ENCODE measurements around the gene CCDC90B. TPM values are rescaled to one million over a fixed set of nuclear protein-coding genes. Genes with fewer than 3 reads are reported as not detected.
A peak's percentile ranks its signal among the peaks of the same experiment; 100 is the strongest.

Gene CCDC90B
- total RNA-seq, 2 experiments from 2014 or later: 39.3 to 47.4 TPM

DNA sequence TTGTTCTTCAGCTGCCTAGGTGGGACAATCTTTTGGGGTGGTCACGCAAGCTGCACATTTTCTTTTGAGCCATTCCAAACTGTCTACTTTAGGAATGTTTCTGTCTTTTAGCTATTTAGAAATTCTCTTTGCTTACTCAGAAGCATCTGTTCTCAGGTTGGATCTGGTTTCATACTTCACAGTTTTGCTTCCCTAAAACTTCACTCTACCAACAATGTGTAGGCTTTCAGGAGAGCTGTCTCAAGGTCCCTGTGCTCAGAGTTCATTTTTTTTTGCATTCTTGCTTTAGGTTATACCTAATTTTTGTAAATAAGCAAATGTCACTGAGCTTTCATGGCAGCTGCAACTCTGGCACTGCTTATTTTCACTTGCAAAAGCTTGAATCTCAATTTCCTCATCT lies 36.7 kb downstream of the CCDC90B start:
- peaks cover 4% of the 10 kb centered on the region; the same call in 1 of the 2 replicates for H3K9me3 ChIP-seq (ENCODE audit: low read length)

DNA sequence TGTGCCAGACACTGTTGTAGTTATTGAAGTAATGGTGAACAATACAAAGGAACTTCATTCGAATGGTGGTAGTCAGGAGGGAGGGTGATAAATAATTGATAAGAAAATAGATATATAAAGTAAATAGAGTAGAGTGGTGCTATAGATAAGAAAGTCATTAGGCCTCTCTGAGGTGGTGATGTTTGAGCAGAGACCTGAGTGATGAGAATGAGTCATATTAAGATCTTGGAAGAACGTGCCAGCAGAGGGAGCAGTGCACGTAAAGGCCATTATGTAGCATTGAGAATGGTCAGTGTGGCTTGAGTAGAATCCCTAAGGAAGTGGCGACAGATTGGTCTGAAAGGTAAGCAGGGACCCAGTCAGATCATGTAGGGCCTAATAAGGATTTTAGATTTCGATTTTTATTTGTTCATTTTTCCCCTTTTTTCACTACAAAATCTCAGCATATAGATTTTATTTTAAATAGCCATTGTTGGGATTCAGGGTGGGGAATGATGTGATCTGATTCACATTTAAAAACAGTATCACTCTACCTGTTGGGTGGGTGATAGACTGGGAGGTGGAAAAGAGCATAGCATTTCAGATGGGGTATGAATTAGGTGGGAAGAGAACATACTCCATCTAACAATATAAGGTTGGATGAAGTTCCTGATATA lies 44.7 kb downstream of the CCDC90B start:
- Histone ChIP-seq H3K79me2 (ENCODE audit: insufficient read depth, low read depth, low read length) (no peaks in the 10 kb centered on the region), H3K36me3 (ENCODE audit: insufficient read depth, low read length) (no peaks in the 10 kb centered on the region), H3K9me2 (ENCODE audit: insufficient read depth, low read length) (no peaks in the 10 kb centered on the region), H3K4me1 (ENCODE audit: insufficient read depth, low read length, poor library complexity, severe bottlenecking) (no peaks in the 10 kb centered on the region), H2AFZ (ENCODE audit: low read length) (no peak overlapping the region), H3K9me3 (ENCODE audit: low read length) (no peaks in the 10 kb centered on the region), H3K27ac (ENCODE audit: low read depth, low read length, poor library complexity, severe bottlenecking) (no peak overlapping the region), H3K4me2 (ENCODE audit: low read length) (no peak overlapping the region), H4K20me1 (ENCODE audit: insufficient read depth, low read length) (no peaks in the 10 kb centered on the region), H3K4me3 (ENCODE audit: low read depth, low read length, poor library complexity, severe bottlenecking) (no peak overlapping the region)
- POLR2A ChIA-PET: no interaction called here
- DNase-seq (ENCODE audit: low spot score): peak; percentile 62
- CTCF ChIA-PET (ENCODE audit: unreplicated experiment): no interaction called here
- TF ChIP-seq EZH2phosphoT487 (IDR thresholded peaks at IDR 0.05; ENCODE audit: borderline replicate concordance, low read depth, low read length): no peak
- TF ChIP-seq, protein P1, sequence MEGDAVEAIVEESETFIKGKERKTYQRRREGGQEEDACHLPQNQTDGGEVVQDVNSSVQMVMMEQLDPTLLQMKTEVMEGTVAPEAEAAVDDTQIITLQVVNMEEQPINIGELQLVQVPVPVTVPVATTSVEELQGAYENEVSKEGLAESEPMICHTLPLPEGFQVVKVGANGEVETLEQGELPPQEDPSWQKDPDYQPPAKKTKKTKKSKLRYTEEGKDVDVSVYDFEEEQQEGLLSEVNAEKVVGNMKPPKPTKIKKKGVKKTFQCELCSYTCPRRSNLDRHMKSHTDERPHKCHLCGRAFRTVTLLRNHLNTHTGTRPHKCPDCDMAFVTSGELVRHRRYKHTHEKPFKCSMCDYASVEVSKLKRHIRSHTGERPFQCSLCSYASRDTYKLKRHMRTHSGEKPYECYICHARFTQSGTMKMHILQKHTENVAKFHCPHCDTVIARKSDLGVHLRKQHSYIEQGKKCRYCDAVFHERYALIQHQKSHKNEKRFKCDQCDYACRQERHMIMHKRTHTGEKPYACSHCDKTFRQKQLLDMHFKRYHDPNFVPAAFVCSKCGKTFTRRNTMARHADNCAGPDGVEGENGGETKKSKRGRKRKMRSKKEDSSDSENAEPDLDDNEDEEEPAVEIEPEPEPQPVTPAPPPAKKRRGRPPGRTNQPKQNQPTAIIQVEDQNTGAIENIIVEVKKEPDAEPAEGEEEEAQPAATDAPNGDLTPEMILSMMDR (conservative IDR thresholded peaks at IDR 0.05; ENCODE audit: low read length): peak; percentile 81
- BruUV-seq (replicated peaks): no TSS peak
- intact Hi-C loops (cut with micrococcal nuclease; ENCODE audit: unreplicated experiment): loop anchor here (10.0 kb wide), 1 partner anchor 573 kb away; no protein-coding TSS in a partner anchor

More for the DNA sequence above, 36.7 kb downstream of the CCDC90B start:
- Histone ChIP-seq H3K4me3 (ENCODE audit: low read depth, low read length, poor library complexity, severe bottlenecking) (no peak overlapping the region), H4K20me1 (ENCODE audit: insufficient read depth, low read length) (no peaks in the 10 kb centered on the region), H3K36me3 (ENCODE audit: insufficient read depth, low read length) (no peaks in the 10 kb centered on the region; the same call in 1 of the 2 replicates), H3K4me2 (ENCODE audit: low read length) (no peak overlapping the region), H3K79me2 (ENCODE audit: insufficient read depth, low read depth, low read length) (no peaks in the 10 kb centered on the region), H3K4me1 (ENCODE audit: insufficient read depth, low read length, poor library complexity, severe bottlenecking) (peaks cover 10% of the 10 kb centered on the region), H2AFZ (ENCODE audit: low read length) (no peak overlapping the region), H3K27ac (ENCODE audit: low read depth, low read length, poor library complexity, severe bottlenecking) (no peak overlapping the region), H3K9me2 (ENCODE audit: insufficient read depth, low read length) (no peaks in the 10 kb centered on the region)
- intact Hi-C loops (cut with micrococcal nuclease; ENCODE audit: unreplicated experiment): loop anchor here (10.0 kb wide), 1 partner anchor 565 kb away; no protein-coding TSS in a partner anchor
- CTCF ChIA-PET (ENCODE audit: unreplicated experiment): interaction anchor here (0.6 to 1.5 kb wide), 5 partner anchors 14 to 587 kb away, joined by 3 to 6 read pairs (median 3); no protein-coding TSS in a partner anchor
- POLR2A ChIA-PET: interaction anchor here (0.5 to 2.1 kb wide), 11 partner anchors 9 to 382 kb away, joined by 3 to 8 read pairs (median 5); partner anchors contain the start of genes DDIAS and PRCP
- TF ChIP-seq EZH2phosphoT487 (IDR thresholded peaks at IDR 0.05; ENCODE audit: borderline replicate concordance, low read depth, low read length): no peak
- TF ChIP-seq, protein P1 (conservative IDR thresholded peaks at IDR 0.05; ENCODE audit: low read length): no peak
- no TSS peak for BruUV-seq (replicated peaks)
- DNase-seq (ENCODE audit: low spot score): no peak

DNA sequence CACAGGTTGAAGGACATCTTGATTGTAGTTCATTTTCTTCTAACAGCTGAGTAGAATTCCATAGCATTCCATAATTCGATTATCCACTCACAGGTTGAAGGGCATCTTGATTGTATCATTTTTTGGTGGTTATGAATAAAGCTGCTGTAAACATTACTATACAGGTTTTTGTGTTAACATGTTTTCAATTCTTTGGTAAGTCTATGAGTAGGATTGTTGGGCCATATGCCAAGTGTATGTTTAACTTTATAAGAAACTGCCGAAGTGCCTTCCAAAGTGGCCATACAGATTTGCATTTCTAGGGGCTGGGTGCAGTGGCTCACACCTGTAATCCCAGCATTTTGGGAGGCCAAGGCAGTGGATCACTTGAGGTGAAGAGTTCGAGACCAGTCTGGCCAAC lies 48.1 kb downstream of the CCDC90B start:
- ChIA-PET POLR2A (interaction anchor here (1.1 to 1.5 kb wide), 2 partner anchors 39 to 161 kb away, joined by 3 read pairs; no protein-coding TSS in a partner anchor), CTCF (ENCODE audit: unreplicated experiment) (no interaction called here)
- DNase-seq (ENCODE audit: low spot score): no peak
- H3K79me2 ChIP-seq (ENCODE audit: insufficient read depth, low read depth, low read length): no peaks in the 10 kb centered on the region
- no peaks in the 10 kb centered on the region for H3K9me2 ChIP-seq (ENCODE audit: insufficient read depth, low read length)
- intact Hi-C loops (cut with micrococcal nuclease; ENCODE audit: unreplicated experiment): no loop called here
- no peak overlapping the region for H3K27ac ChIP-seq (ENCODE audit: low read depth, low read length, poor library complexity, severe bottlenecking)
- no peaks in the 10 kb centered on the region for H4K20me1 ChIP-seq (ENCODE audit: insufficient read depth, low read length)
- no TSS peak for BruUV-seq (replicated peaks)
- H3K36me3 ChIP-seq (ENCODE audit: insufficient read depth, low read length): no peaks in the 10 kb centered on the region
- H3K4me2 ChIP-seq (ENCODE audit: low read length): no peak overlapping the region
- no peak for TF ChIP-seq EZH2phosphoT487 (IDR thresholded peaks at IDR 0.05; ENCODE audit: borderline replicate concordance, low read depth, low read length)
- TF ChIP-seq, protein P1 (conservative IDR thresholded peaks at IDR 0.05; ENCODE audit: low read length): no peak
- H3K4me1 ChIP-seq (ENCODE audit: insufficient read depth, low read length, poor library complexity, severe bottlenecking): no peaks in the 10 kb centered on the region
- no peak overlapping the region for H3K4me3 ChIP-seq (ENCODE audit: low read depth, low read length, poor library complexity, severe bottlenecking)
- H2AFZ ChIP-seq (ENCODE audit: low read length): no peak overlapping the region
- no peaks in the 10 kb centered on the region for H3K9me3 ChIP-seq (ENCODE audit: low read length)

Measured in OCI-LY7 (cell line).